SJSA1 (cell line): ENCODE data around the gene EHD2. TPM values are rescaled to one million over a fixed set of nuclear protein-coding genes. Genes with fewer than 3 reads are reported as not detected.
"Not testable (repeated sequence)": the region's sequence is repeated elsewhere in the genome, so short reads cannot be mapped to it uniquely, and the experiment has no call there.

Experiments used
- DNase-seq, 2 experiments: peaks; one replicate each; pipeline ENCODE4 v3.0.0-alpha.2; 2015 to 2020; ENCODE audit warnings: low spot score in 2 of 2, low read depth in 1 of 2
- H3K27ac ChIP-seq: fragments of 250-450 bp; sonication (Bioruptor Pico); 2 replicates; pipeline ENCODE4 v1.5.1; 2020; ENCODE audit warnings: mild to moderate bottlenecking, moderate library complexity
- H3K27me3 ChIP-seq: fragments of 250-450 bp; sonication (Bioruptor Pico); replicated peaks from 2 replicates; pipeline ENCODE4 v1.5.1; 2020; ENCODE audit warnings: mild to moderate bottlenecking, moderate library complexity
- H3K36me3 ChIP-seq: fragments of 250-450 bp; sonication (Bioruptor Pico); 2 replicates; pipeline ENCODE4 v1.5.1; 2020; ENCODE audit warnings: mild to moderate bottlenecking
- H3K4me1 ChIP-seq: fragments of 250-450 bp; sonication (Bioruptor Pico); replicated peaks from 2 replicates; pipeline ENCODE4 v1.6.1; 2021; ENCODE audit warnings: mild to moderate bottlenecking
- H3K4me3 ChIP-seq: fragments of 250-450 bp; sonication (Bioruptor Pico); 2 replicates; pipeline ENCODE4 v1.5.1; 2020; ENCODE audit warnings: mild to moderate bottlenecking
- H3K9me3 ChIP-seq: fragments of 250-450 bp; sonication (Bioruptor Pico); replicated peaks from 2 replicates; pipeline ENCODE4 v1.5.1; 2020; ENCODE audit warnings: mild to moderate bottlenecking
- total RNA-seq: library from RNA; depleted of rRNA; stranded (reverse); fragments of >200 nt; shearing (Covaris generic); gene quantifications from 2 replicates; pipeline ENCODE4 v1.2.3, GENCODE V29; 2014

The EHD2 gene
- total RNA-seq, 1 experiment from 2014 or later = 35.9 TPM

DNA sequence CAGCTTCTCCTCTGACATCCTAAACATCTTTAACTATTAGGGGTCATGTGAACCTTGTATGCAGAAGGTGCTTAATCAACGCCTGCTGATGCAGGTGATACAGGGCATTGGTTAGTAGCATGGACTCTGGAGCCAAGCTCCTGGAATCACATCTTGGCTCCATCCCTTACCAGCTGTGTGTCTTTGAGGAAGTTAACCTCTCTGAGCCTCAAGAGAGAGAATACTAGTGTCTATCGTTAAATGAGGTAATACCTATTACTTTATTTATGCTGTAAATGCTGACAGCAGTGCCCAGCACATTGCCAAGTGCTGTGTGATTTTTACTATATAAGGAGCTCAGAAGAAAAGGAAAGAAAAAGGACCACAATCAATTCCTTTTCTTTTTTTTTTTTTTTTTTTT, 54.1 kb downstream of the EHD2 start:
- no peaks in the 10 kb centered on the region for H3K9me3 ChIP-seq
- no peaks in the 10 kb centered on the region for H3K27me3 ChIP-seq
- no peaks in the 10 kb centered on the region for H3K36me3 ChIP-seq
- H3K27ac ChIP-seq = no peak overlapping the region
- no peaks in the 10 kb centered on the region for H3K4me1 ChIP-seq
- no peak for DNase-seq
- H3K4me3 ChIP-seq = no peak overlapping the region

DNA sequence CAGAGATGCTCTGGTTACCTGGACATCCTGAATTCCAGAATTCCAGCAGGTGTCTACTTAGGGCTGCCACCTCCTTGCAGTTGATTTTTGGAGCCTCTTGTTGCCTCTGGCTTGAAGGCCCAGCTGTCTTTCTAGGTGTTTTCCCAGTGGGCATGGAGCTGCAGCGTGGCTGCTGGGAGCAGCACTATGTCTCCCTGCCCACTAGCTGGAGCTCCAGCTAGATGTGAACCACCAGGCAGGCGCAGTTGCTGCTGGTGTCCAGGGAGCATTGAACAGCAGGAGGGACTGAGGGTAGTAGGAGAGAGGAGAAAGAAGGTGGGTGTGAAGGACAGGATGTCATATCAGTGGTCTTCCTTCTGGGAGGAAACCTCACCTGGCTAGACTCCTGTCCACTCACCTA, 55.4 kb downstream of the EHD2 start:
- no peaks in the 10 kb centered on the region for H3K27me3 ChIP-seq
- H3K9me3 ChIP-seq = no peaks in the 10 kb centered on the region
- DNase-seq = no peak
- H3K4me1 ChIP-seq = no peaks in the 10 kb centered on the region
- no peaks in the 10 kb centered on the region for H3K36me3 ChIP-seq
- H3K4me3 ChIP-seq = no peak overlapping the region
- H3K27ac ChIP-seq = no peak overlapping the region

DNA sequence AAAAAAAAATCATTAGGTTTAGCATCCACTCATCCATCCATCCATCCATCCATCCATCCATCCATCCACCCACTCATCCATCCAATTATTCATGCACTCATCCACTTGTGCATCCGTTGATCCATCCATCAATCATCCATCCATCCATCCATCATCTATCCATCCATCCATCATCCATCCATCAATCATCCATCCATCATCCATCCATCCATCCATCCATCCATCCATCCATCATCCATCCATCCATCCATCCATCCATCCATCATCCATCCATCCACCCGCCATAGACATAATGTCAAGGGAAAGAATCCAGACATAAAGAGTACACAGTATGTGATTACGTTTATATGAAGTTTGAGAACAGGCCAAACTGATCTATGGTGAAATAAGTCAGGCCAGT, 56.3 kb downstream of the EHD2 start:
- H3K36me3 ChIP-seq = no peaks in the 10 kb centered on the region
- H3K27ac ChIP-seq = no peak overlapping the region
- H3K4me3 ChIP-seq = no peak overlapping the region
- no peaks in the 10 kb centered on the region for H3K9me3 ChIP-seq
- no peaks in the 10 kb centered on the region for H3K27me3 ChIP-seq
- H3K4me1 ChIP-seq = no peaks in the 10 kb centered on the region
- DNase-seq = no peak

DNA sequence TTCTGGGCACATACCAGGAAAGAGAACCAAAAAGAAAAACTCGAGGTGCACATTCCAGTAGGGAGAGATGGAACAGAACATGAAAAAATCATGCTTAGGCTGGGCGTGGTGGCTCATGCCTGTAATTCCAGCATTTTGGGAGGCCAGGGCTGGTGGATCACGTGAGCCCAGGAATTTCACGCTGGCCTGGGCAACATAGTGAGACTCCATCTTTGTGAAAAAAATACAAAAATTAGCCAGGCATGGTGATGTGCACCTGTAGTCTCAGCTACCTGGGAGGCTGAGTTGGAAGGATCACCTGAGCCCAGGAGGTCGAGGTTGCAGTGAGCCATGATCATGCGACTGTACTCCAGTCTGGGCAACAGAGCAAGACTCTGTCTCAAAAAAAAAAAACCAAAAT, 58.1 kb downstream of the EHD2 start:
- not testable (repeated sequence) for H3K36me3 ChIP-seq, H3K27me3 ChIP-seq, H3K4me3 ChIP-seq, DNase-seq, H3K27ac ChIP-seq, H3K4me1 ChIP-seq, H3K9me3 ChIP-seq

DNA sequence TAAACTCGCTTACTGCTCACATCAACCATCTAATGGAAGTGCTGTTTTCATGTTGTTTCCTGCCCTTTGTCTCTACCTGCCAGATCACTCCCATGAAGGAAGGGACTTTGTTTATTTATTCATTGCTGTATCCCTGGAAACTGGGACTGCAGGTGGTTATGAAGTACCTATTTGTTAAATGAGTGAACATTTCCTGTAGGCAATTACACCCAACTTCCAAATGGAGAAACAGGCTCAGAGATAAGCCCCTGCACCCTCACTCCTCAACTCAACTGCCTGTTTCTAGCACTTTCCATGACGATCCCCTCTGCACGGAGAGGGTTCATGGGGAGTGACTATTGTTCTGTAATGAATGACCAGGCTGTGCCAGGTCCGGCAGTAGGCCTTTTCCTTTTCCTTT, 63.3 kb downstream of the EHD2 start:
- H3K36me3 ChIP-seq = peaks cover 23% of the 10 kb centered on the region
- no peaks in the 10 kb centered on the region for H3K9me3 ChIP-seq
- no peak for DNase-seq
- no peaks in the 10 kb centered on the region for H3K27me3 ChIP-seq
- no peak overlapping the region for H3K4me3 ChIP-seq
- H3K27ac ChIP-seq = no peak overlapping the region
- H3K4me1 ChIP-seq = peaks cover 14% of the 10 kb centered on the region

DNA sequence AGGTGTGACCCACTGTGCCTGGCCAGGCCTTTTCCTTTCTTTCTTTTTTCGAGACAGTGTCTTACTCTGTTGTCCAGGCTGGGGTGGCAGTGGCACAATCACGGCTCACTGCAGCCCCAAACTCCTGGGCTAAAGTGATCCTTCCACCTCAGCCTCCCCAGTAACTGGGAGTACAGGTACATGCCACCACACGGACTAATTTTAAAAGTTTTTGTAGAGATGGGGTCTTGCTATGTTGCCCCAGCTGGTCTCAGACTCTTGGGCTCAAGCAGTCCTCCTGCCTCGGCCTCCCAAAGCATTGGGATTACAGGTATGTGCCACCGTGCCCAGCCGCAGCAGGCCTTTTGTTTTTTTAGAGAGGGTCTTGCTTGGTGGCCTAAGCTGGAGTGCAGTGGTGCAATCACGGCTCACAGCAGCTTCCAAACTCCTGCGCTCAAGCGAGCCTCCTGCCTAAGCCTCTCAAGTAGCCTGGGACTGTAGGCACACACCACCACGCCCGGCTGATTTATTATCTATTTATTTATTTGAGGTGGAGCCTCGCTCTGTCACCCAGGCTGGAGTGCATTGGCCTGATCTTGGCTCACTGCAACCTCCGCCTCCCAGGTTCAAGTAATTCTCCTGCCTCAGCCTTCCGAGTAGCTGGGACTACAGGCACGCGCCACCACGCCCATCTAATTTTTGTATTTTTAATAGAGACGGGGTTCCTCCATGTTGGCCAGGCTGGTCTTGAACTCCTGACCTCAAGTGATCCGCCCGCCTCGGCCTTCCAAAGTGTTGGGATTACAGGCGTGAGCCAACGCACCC, 64.2 kb downstream of the EHD2 start:
- not testable (repeated sequence) for DNase-seq, H3K9me3 ChIP-seq, H3K27ac ChIP-seq, H3K27me3 ChIP-seq
- Histone ChIP-seq H3K4me1 (peaks cover 14% of the 10 kb centered on the region), H3K4me3 (peak overlapping the region; percentile 75), H3K36me3 (peaks cover 26% of the 10 kb centered on the region)

DNA sequence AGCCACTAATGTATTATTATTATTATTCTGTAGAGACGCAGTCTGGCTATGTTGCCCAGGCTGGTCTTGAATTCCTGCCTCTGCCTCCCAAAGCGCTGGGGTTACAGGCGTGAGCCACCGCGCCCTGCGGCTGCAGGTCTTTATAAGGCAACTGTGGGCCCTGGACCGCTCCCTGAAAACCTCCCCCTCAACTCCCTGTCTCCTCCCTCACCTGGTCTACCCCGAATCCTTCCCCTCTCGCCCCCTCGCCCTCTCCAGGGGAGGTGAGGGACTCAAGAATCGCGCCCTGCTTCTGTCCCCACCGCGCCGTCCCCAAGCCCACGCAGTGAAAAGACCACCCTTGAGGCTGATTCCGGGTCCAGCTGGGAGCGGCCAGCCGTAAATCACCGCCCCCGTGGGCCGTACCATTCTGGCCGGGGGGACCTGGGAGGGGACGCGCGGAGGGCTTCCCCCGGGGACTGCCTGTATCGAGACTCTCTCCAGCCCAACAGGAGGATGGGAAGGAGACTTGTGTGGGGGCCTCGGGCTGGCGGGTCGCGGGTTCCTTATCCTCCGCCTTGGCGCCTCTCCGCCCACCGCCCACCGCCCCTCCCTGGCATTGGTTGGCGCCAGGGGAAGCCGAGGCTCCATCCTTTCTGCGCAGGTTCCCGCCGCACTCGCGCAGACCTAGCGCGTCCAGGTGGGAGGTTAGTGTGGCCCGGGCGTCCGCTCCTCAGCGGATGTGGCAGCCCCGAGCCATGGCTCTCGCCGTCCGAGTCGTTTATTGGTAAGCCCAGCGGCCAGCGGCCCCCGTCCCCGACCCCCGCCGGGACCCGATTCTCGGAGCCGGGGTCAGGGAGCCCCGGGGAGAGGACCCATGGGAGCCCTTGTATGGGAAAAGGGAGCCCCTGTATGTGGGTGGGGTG, 65.1 kb downstream of the EHD2 start, which contains the start of gene SELENOW:
Gene SELENOW (plus strand): TSS at position 655 of the 905 bp plus-strand sequence. CDS start 83 bp downstream, at position 738.
- peak within 1 kb of the TSS; percentile 75 for H3K4me3 ChIP-seq
- no peaks in the 10 kb centered on the region for H3K9me3 ChIP-seq
- H3K27me3 ChIP-seq = no peaks in the 10 kb centered on the region
- H3K36me3 ChIP-seq = peaks cover 34% of the 10 kb centered on the region
- H3K27ac ChIP-seq = peak within 1 kb of the TSS; percentile 99
- peak; percentile 68 to 88 for DNase-seq
- H3K4me1 ChIP-seq = peaks cover 14% of the 10 kb centered on the region

DNA sequence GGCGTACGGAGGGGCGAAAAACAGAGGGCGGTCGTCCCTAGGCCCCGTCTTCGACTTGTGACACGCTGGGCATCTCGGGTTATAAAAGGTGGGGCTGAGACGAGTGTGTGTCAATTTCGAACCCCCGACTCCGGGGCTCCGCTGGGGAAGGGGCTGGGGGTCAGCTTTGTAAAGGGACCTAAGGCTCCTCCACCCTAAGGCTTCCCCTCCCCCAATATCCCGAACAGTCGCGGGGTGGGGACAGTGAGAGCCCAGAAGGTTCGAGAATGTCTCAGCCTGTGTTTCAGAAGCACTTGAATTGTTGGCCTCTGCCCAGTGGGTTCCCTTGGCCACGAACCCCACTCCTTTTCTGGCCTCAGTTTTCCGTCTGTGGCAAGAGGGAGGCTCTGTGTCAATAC, 65.7 kb downstream of the EHD2 start:
- Histone ChIP-seq H3K27ac (peak overlapping the region; percentile 99; the same call in 1 of the 2 replicates), H3K36me3 (peaks cover 39% of the 10 kb centered on the region), H3K9me3 (no peaks in the 10 kb centered on the region), H3K4me3 (peak overlapping the region; percentile 75), H3K27me3 (no peaks in the 10 kb centered on the region), H3K4me1 (peaks cover 14% of the 10 kb centered on the region)
- no peak for DNase-seq

DNA sequence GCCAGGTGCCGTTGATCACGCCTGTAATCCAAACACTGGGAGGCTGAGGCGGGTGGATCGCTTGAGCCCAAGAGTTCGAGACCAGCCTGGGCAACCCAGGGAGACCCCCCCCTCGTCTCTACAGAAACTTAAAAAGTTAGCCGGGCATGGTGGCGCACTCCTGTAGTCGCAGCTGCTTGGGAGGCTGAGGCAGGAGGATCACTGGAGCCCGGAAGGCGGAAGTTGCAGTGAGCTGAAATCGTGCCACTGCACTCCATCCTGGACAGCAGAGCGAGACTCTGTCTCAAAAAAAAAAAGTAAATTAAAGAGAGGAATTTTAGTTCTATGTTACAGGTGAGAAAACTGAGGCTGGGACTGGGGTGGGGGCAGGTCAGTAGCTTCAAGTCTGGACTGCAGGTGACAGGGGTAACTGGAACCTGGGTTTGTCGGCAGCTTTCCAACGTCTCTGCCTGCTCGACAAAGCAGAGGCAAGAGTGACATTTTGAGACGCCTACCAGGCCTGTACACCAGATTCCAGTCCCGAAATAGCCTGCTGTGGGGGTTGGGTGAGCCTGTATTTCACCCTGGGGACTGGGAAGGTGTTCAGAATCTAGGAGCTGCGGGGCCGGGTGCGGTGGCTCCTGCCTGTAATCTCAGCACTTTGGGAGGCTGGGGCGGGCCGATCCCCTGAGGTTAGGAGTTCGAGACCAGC, 66.4 kb downstream of the EHD2 start:
- no peak for DNase-seq
- H3K27ac ChIP-seq = no peak overlapping the region
- no peaks in the 10 kb centered on the region for H3K27me3 ChIP-seq

DNA sequence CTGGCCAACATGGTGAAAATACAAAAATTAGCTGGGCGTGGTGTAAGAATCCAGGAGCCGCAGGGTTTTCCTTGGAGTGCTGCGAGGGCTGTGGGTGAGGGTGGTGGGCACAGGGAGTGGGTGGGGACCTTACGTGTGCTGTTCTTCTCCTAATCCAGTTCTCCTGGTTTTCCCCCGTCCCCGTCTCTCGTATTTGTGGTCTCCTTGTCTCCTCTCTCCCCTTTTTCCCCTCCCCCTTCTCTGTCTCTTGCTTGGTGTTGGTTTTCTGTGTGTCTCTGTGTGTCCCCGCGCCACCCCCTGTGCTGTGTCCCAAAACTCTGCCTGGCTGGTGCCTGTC, 67.0 kb downstream of the EHD2 start:
- no peak for DNase-seq
- Histone ChIP-seq H3K27me3 (no peaks in the 10 kb centered on the region), H3K9me3 (no peaks in the 10 kb centered on the region), H3K27ac (no peak overlapping the region), H3K36me3 (peaks cover 50% of the 10 kb centered on the region), H3K4me3 (no peak overlapping the region), H3K4me1 (peaks cover 14% of the 10 kb centered on the region)

More for the DNA sequence above, 66.4 kb downstream of the EHD2 start:
- Histone ChIP-seq H3K4me1 (peaks cover 14% of the 10 kb centered on the region), H3K36me3 (peaks cover 47% of the 10 kb centered on the region), H3K4me3 (peak overlapping the region; percentile 75), H3K9me3 (no peaks in the 10 kb centered on the region)

DNA sequence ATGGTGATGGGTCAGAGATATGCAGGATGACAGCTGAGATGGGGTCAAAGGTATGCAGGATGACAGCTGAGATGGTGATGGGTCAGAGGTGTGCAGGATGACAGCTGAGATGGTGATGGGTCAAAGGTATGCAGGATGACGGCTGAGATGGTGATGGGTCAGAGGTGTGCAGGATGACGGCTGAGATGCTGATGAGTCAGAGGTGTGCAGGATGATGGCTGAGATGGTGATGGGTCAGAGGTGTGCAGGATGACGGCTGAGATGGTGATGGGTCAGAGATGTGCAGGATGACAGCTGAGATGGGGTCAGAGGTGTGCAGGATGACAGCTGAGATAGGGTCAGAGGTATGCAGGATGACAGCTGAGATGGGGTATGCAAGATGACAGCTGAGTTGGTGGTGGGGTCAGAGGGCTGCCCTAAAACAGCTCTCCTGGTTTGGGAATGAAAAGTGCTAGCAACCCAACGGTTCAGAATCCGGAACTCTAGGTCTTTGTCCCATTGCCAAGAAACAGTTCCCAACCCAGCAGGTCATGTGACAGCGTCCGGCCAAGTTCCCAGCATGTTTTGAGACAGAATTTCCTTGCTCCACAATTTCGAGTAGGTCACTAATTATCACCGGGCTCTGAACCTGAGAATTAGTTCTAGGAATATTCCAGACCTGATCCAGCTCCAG, 68.5 kb downstream of the EHD2 start:
- DNase-seq = no peak
- Histone ChIP-seq H3K36me3 (peaks cover 62% of the 10 kb centered on the region), H3K27me3 (no peaks in the 10 kb centered on the region), H3K4me1 (peaks cover 14% of the 10 kb centered on the region), H3K9me3 (no peaks in the 10 kb centered on the region), H3K4me3 (no peak overlapping the region), H3K27ac (no peak overlapping the region)

DNA sequence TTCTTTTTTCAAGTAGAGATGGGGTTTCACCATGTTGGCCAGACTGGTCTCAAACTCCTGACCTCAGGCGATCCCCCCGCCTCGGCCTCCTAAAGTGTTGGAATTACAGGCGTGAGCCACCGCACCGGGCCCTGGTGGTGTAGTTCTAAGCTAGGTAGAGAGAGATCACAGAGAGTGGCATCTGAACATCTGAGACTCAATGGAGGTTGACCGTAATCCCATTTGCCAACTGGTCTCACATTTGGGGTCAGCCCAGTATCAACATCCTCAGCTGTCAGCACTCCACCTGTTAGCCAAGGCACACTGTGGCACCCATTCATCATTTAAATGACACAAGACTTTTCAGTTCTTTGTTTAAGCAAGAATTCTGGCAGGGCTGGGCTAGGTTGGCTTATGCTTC, 73.3 kb downstream of the EHD2 start:
- H3K27ac ChIP-seq = no peak overlapping the region
- no peaks in the 10 kb centered on the region for H3K27me3 ChIP-seq
- no peaks in the 10 kb centered on the region for H3K9me3 ChIP-seq
- no peaks in the 10 kb centered on the region for H3K4me1 ChIP-seq
- DNase-seq = no peak
- H3K36me3 ChIP-seq = peaks cover 46% of the 10 kb centered on the region
- no peak overlapping the region for H3K4me3 ChIP-seq

DNA sequence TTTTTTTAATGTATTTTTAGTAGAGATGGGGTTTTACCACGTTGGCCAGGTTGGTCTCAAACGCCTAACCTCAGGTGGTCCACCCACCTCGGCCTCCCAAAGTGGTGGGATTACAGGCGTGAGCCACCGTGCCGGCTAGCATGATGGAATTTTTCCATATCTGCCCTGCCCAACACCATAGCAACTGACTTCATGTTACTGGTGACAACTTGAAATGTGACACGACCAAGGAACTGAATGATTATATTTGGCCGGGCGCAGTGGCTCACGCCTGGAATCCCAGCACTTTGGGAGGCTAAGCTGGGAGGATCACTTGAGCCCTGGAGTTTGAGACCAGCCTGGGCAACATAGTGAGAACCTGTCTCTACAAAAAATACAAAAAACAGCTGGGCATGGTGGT, 74.1 kb downstream of the EHD2 start:
- not testable (repeated sequence) for H3K27ac ChIP-seq

More for the DNA sequence above, 74.1 kb downstream of the EHD2 start:
- DNase-seq, H3K4me1 ChIP-seq, H3K27me3 ChIP-seq, H3K9me3 ChIP-seq, H3K4me3 ChIP-seq: not testable (repeated sequence)
- peaks cover 42% of the 10 kb centered on the region for H3K36me3 ChIP-seq
